Measurements from ENCODE around the gene THOC6.

GRCh38 chr16:3054965-3055733 is 31.3 kb downstream of the THOC6 start:
- TF ChIP-seq, protein P1, sequence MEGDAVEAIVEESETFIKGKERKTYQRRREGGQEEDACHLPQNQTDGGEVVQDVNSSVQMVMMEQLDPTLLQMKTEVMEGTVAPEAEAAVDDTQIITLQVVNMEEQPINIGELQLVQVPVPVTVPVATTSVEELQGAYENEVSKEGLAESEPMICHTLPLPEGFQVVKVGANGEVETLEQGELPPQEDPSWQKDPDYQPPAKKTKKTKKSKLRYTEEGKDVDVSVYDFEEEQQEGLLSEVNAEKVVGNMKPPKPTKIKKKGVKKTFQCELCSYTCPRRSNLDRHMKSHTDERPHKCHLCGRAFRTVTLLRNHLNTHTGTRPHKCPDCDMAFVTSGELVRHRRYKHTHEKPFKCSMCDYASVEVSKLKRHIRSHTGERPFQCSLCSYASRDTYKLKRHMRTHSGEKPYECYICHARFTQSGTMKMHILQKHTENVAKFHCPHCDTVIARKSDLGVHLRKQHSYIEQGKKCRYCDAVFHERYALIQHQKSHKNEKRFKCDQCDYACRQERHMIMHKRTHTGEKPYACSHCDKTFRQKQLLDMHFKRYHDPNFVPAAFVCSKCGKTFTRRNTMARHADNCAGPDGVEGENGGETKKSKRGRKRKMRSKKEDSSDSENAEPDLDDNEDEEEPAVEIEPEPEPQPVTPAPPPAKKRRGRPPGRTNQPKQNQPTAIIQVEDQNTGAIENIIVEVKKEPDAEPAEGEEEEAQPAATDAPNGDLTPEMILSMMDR (IDR thresholded peaks at IDR 0.05) = no peak
- TF ChIP-seq EZH2 (IDR thresholded peaks at IDR 0.05) (no peak), EZH2phosphoT487 (IDR thresholded peaks at IDR 0.05) (no peak)

Data from neural progenitor cell (in vitro differentiated cells).